ENCODE data around the gene RSPO3.

- TF ChIP-seq, protein P1, sequence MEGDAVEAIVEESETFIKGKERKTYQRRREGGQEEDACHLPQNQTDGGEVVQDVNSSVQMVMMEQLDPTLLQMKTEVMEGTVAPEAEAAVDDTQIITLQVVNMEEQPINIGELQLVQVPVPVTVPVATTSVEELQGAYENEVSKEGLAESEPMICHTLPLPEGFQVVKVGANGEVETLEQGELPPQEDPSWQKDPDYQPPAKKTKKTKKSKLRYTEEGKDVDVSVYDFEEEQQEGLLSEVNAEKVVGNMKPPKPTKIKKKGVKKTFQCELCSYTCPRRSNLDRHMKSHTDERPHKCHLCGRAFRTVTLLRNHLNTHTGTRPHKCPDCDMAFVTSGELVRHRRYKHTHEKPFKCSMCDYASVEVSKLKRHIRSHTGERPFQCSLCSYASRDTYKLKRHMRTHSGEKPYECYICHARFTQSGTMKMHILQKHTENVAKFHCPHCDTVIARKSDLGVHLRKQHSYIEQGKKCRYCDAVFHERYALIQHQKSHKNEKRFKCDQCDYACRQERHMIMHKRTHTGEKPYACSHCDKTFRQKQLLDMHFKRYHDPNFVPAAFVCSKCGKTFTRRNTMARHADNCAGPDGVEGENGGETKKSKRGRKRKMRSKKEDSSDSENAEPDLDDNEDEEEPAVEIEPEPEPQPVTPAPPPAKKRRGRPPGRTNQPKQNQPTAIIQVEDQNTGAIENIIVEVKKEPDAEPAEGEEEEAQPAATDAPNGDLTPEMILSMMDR (IDR thresholded peaks at IDR 0.05), result no peak
- no peak for TF ChIP-seq POLR2A (IDR thresholded peaks at IDR 0.05)
Measured at GRCh38 chr6:127195833-127196232, 77.4 kb downstream of the RSPO3 start.

All from thyroid gland (tissue), 4 donors.